Stimulated activated effector memory CD8-positive, alpha-beta T cell treated with anti-CD3 and anti-CD28 coated beads, Interleukin-12 subunit alpha, Interleukin-12 subunit beta, amount 100 ng/mL, for 72 hours (primary cell): Measurements from ENCODE around the gene GGA3.
"Not testable (repeated sequence)": the region's sequence is repeated elsewhere in the genome, so short reads cannot be mapped to it uniquely, and the experiment has no call there.

Source experiments
- ATAC-seq: fragments of 150-1000 bp; cut with Tn5 transposase; 2 replicates; pipeline ENCODE4 v1.10.0; 2021
- DNase-seq, 2 donors: peaks; one replicate each; pipeline ENCODE4 v3.0.0; 2021 to 2022; ENCODE audit warnings: low spot score in 2 of 2
- H3K27ac Mint-ChIP-seq: one replicate; pipeline ENCODE4 v1.8.0; 2022; ENCODE audit warnings: mild to moderate bottlenecking, mixed read lengths
- H3K36me3 Mint-ChIP-seq: one replicate; pipeline ENCODE4 v1.8.0; 2022; ENCODE audit warnings: mild to moderate bottlenecking, mixed read lengths
- H3K4me1 Mint-ChIP-seq: one replicate; pipeline ENCODE4 v1.8.0; 2022; ENCODE audit warnings: mixed read lengths
- H3K4me3 Mint-ChIP-seq: one replicate; pipeline ENCODE4 v1.8.0; 2022; ENCODE audit warnings: mild to moderate bottlenecking, mixed read lengths
- H3K9me3 Mint-ChIP-seq: one replicate; pipeline ENCODE4 v1.8.0; 2022; ENCODE audit warnings: mixed read lengths

GGA3 gene

DNA sequence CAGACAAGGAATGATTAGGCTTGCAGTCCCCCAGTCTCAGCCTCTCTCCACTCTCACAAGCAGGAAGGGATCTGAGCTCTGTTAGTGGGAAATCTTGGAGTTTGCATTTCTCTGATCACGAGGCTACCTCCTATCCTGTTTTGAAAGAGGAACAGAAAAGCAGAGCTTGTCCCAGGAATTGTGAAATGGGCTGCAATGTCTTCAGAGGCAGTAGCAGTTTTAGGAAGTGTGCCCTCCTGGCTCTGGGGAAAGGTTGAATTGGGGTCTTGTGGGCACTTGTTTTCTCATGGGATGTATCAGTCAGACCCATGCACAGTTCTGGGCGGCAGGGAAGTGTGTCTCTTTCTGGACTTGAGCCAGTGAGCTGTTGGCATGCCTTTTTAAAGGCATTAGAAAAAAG lies 33.1 kb downstream of the GGA3 start:
- Mint-ChIP-seq H3K27ac (peak overlapping the region; percentile 64), H3K4me1 (no peaks in the 10 kb centered on the region), H3K36me3 (peaks cover 98% of the 10 kb centered on the region)

GRCh38 chr17:75227729-75228128 lies 33.7 kb downstream of the GGA3 start:
- H3K4me3 Mint-ChIP-seq = no peak overlapping the region
- peak overlapping the region; percentile 64 for H3K27ac Mint-ChIP-seq
- ATAC-seq (no peak), DNase-seq (no peak)
- no peaks in the 10 kb centered on the region for H3K9me3 Mint-ChIP-seq
- H3K36me3 Mint-ChIP-seq = peaks cover 98% of the 10 kb centered on the region
- no peaks in the 10 kb centered on the region for H3K4me1 Mint-ChIP-seq

More for the DNA sequence above, 33.1 kb downstream of the GGA3 start:
- DNase-seq (no peak), ATAC-seq (no peak)
- no peak overlapping the region for H3K4me3 Mint-ChIP-seq
- H3K9me3 Mint-ChIP-seq = no peaks in the 10 kb centered on the region

DNA sequence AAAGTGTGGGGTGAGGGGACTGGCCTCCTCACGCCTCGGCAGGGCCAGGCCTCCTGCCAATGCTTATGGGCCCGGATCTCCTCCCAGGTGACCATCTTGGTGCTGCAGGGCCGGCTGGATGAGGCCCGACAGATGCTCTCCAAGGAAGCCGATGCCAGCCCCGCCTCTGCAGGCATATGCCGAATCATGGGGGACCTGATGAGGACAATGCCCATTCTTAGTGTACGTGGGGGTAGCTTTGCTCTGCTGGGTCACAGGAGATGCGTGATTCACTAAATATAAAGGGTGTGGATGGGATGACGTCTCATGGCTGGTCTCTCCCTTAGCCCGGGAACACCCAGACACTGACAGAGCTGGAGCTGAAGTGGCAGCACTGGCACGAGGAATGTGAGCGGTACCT lies 36.4 kb downstream of the GGA3 start:
- Mint-ChIP-seq H3K27ac (peak overlapping the region; percentile 61), H3K9me3 (no peaks in the 10 kb centered on the region), H3K36me3 (peaks cover 98% of the 10 kb centered on the region), H3K4me3 (no peak overlapping the region), H3K4me1 (no peaks in the 10 kb centered on the region)
- DNase-seq (no peak), ATAC-seq (no peak)

- Mint-ChIP-seq H3K4me3 (no peak overlapping the region), H3K4me1 (no peaks in the 10 kb centered on the region), H3K27ac (peak overlapping the region; percentile 73), H3K9me3 (no peaks in the 10 kb centered on the region), H3K36me3 (peaks cover 100% of the 10 kb centered on the region)
- ATAC-seq (no peak), DNase-seq (no peak)
Measured at GRCh38 chr17:75219815-75220214, 41.6 kb downstream of the GGA3 start.

- H3K4me1 Mint-ChIP-seq = no peaks in the 10 kb centered on the region
- H3K36me3 Mint-ChIP-seq = peaks cover 100% of the 10 kb centered on the region
- no peak for ATAC-seq
- no peak overlapping the region for H3K27ac Mint-ChIP-seq
- H3K4me3 Mint-ChIP-seq = no peak overlapping the region
- no peak for DNase-seq
- no peaks in the 10 kb centered on the region for H3K9me3 Mint-ChIP-seq
Measured at GRCh38 chr17:75218131-75218530, 43.3 kb downstream of the GGA3 start.

DNA sequence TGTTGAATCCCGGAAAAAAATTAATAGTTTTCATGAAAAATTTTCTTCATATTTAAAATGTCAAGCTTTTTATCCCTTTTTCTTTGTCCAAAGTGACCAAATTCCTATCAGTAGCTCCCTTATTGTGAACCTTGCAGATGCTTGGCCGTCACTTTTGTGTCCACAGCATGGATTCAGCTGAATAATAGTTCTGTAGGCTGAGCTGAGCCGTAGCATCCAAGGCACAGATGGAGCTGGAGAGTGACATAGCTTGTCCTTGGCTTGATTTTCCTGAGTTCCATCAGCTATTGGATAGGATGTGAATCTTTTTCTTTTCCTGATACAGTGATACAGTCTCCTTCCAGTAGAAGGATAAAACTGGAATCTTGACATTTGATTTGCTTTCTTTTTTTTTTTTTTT lies 52.3 kb downstream of the GGA3 start:
- H3K4me1 Mint-ChIP-seq = peaks cover 12% of the 10 kb centered on the region
- peaks cover 78% of the 10 kb centered on the region for H3K36me3 Mint-ChIP-seq
- ATAC-seq (no peak), DNase-seq (no peak)
- H3K9me3 Mint-ChIP-seq = no peaks in the 10 kb centered on the region
- H3K4me3 Mint-ChIP-seq = no peak overlapping the region
- no peak overlapping the region for H3K27ac Mint-ChIP-seq

- Mint-ChIP-seq H3K4me3 (peak overlapping the region; percentile 95), H3K4me1 (peaks cover 13% of the 10 kb centered on the region), H3K36me3 (peaks cover 69% of the 10 kb centered on the region), H3K27ac (no peak overlapping the region), H3K9me3 (no peaks in the 10 kb centered on the region)
- DNase-seq (no peak), ATAC-seq (no peak)
Measured at GRCh38 chr17:75208161-75208560, 53.2 kb downstream of the GGA3 start.

- no peaks in the 10 kb centered on the region for H3K9me3 Mint-ChIP-seq
- DNase-seq (no peak), ATAC-seq (no peak)
- H3K36me3 Mint-ChIP-seq = peaks cover 65% of the 10 kb centered on the region
- H3K4me1 Mint-ChIP-seq = peaks cover 13% of the 10 kb centered on the region
- peak overlapping the region; percentile 95 for H3K4me3 Mint-ChIP-seq
- H3K27ac Mint-ChIP-seq = no peak overlapping the region
Measured at GRCh38 chr17:75207760-75208159, 53.6 kb downstream of the GGA3 start.

DNA sequence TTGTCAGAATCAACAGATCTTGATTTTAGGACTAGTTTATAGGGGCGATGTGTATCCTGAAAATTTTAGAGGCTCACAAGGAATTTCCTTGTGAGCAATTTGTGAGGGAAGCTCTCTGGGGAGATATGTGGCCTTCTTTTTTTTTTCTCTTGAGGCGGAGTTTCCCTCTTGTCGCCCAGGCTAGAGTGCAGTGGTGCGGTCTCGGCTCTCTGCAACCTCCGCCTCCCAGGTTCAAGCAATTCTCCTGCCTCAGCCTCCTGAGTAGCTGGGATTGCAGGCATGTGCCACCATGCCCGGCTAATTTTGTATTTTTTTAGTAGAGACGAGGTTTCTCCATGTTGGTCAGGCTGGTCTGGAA lies 54.4 kb downstream of the GGA3 start:
- not testable (repeated sequence) for ATAC-seq, H3K9me3 Mint-ChIP-seq, DNase-seq
- H3K4me3 Mint-ChIP-seq = peak overlapping the region; percentile 95
- H3K36me3 Mint-ChIP-seq = peaks cover 58% of the 10 kb centered on the region
- peak overlapping the region; percentile 100 for H3K27ac Mint-ChIP-seq
- H3K4me1 Mint-ChIP-seq = peaks cover 13% of the 10 kb centered on the region

GRCh38 chr17:75205793-75206163 lies 55.6 kb downstream of the GGA3 start:
- peaks cover 45% of the 10 kb centered on the region for H3K36me3 Mint-ChIP-seq
- DNase-seq = no peak
- H3K4me3 Mint-ChIP-seq = peak overlapping the region; percentile 95
- H3K27ac Mint-ChIP-seq = peak overlapping the region; percentile 100
- H3K4me1 Mint-ChIP-seq = peaks cover 13% of the 10 kb centered on the region
- peak; percentile 5 for ATAC-seq
- no peaks in the 10 kb centered on the region for H3K9me3 Mint-ChIP-seq

DNA sequence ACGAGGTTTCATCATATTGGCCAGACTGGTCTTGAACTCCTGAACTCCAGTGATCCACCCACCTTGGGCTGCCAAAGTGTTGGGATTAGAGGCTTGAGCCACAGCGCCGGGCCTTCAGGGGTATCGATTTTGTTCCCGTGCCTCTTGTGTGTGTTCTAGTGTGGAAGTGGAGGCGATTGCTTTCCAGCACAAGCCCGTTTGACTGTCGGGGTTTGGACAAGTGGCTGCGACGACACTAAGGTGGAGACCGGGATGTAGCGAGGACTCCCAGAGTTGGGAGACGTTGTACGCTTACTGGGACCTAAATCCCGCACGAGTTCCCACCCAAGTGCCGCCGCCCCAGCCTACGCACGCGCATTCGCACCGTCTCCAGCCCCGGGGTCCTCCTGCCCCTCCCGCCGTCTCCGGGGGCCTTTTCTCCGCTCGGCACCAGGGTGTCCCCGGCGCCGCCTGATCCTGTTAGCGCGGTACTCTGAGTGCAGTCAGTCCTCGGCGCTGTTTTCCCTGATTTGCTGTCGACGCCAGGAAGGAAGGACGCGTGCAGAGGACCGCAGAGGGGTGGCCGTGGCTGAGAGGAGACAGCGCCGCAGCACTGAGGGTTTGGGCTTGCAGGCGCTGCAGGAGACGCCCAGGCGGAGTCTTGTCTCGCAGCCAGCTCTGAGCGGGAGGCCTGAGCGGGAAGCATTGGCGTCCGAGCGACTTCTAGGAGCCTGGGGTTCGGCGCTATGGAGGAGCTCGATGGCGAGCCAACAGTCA lies 56.2 kb downstream of the GGA3 start, which contains the start of gene NUP85:
Gene NUP85, plus strand, starts transcription at position 643 of the 756 bp plus-strand sequence. Its CDS starts 83 bp downstream, at position 726.
- DNase-seq (peak; percentile 91 to 96), ATAC-seq (peak; percentile 95)
- peaks cover 39% of the 10 kb centered on the region for H3K36me3 Mint-ChIP-seq
- no peaks in the 10 kb centered on the region for H3K9me3 Mint-ChIP-seq
- peaks cover 13% of the 10 kb centered on the region for H3K4me1 Mint-ChIP-seq
- H3K27ac Mint-ChIP-seq = peak within 1 kb of the TSS; percentile 100
- H3K4me3 Mint-ChIP-seq = peak within 1 kb of the TSS; percentile 95

GRCh38 chr17:75199886-75200618 lies 61.4 kb downstream of the GGA3 start:
- Mint-ChIP-seq H3K4me1 (peaks cover 6% of the 10 kb centered on the region), H3K36me3 (no peaks in the 10 kb centered on the region), H3K27ac (no peak overlapping the region), H3K9me3 (no peaks in the 10 kb centered on the region), H3K4me3 (no peak overlapping the region)
- DNase-seq = no peak
- no peak for ATAC-seq

DNA sequence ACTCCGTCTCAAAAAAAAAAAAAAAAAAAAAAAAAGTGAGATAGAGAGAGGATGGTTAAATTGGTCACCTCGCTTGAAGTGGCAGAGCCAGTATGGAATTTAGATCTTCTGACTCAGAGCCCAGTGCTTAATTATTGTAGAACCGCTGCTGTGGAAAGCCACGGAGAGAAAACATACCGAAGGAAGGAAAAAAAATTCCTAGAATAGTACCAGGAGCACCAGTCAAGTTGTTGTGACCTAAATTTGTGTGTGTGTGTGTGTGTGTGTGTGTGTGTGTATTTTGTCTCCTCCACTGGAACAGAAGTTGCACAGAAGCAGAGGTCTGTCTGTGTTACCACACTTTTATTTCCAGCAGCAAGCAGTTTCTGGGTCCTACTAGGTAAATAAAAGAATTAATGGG lies 66.5 kb downstream of the GGA3 start:
- Mint-ChIP-seq H3K27ac (no peak overlapping the region), H3K4me3 (no peak overlapping the region), H3K36me3 (no peaks in the 10 kb centered on the region), H3K9me3 (no peaks in the 10 kb centered on the region), H3K4me1 (no peaks in the 10 kb centered on the region)
- ATAC-seq (no peak), DNase-seq (no peak)

GRCh38 chr17:75191584-75191983 lies 69.8 kb downstream of the GGA3 start:
- ATAC-seq (no peak), DNase-seq (no peak)
- no peak overlapping the region for H3K4me3 Mint-ChIP-seq
- no peaks in the 10 kb centered on the region for H3K36me3 Mint-ChIP-seq
- H3K27ac Mint-ChIP-seq = no peak overlapping the region
- peaks cover 8% of the 10 kb centered on the region for H3K4me1 Mint-ChIP-seq
- no peaks in the 10 kb centered on the region for H3K9me3 Mint-ChIP-seq

- Mint-ChIP-seq H3K36me3 (peaks cover 3% of the 10 kb centered on the region), H3K9me3 (no peaks in the 10 kb centered on the region), H3K4me3 (peak overlapping the region; percentile 52), H3K4me1 (peaks cover 20% of the 10 kb centered on the region), H3K27ac (peak overlapping the region; percentile 87)
- DNase-seq (no peak), ATAC-seq (no peak)
Measured at GRCh38 chr17:75188614-75189013, 72.8 kb downstream of the GGA3 start.
